GM12878 (cell line): ENCODE measurements around the gene MLPH.

Experiments used
- LARP7 ChIP-seq: fragments of 450-650 bp; IDR thresholded peaks from 2 replicates; pipeline ENCODE4 v1.6.1; 2017; ENCODE audit warnings: mild to moderate bottlenecking
- MAX ChIP-seq: IDR thresholded peaks from 2 replicates; pipeline ENCODE4 v1.6.1; 2012; ENCODE audit warnings: low read depth, low read length, improper control_type of control experiment
- PAX8 ChIP-seq: fragments of 450-650 bp; IDR thresholded peaks from 2 replicates; pipeline ENCODE4 v1.6.1; 2017; ENCODE audit warnings: mild to moderate bottlenecking, moderate library complexity
- POLR2AphosphoS5 ChIP-seq: IDR thresholded peaks from 2 replicates; pipeline ENCODE4 v1.6.1; 2011; ENCODE audit warnings: mild to moderate bottlenecking, low read length, inconsistent platforms
- SP1 ChIP-seq: IDR thresholded peaks from one replicate; pipeline ENCODE4 v1.6.1; 2011; ENCODE audit warnings: low read depth, low read length
- TF ChIP-seq, protein P1 (sequence below), 3 experiments: IDR thresholded peaks in 2 of 3; conservative IDR thresholded peaks in 1 of 3; 2 replicates each; pipeline ENCODE4 v1.5.1; 2011; ENCODE audit warnings: low read depth in 3 of 3, low read length in 3 of 3, mild to moderate bottlenecking in 3 of 3, control low read depth in 2 of 3, moderate library complexity in 2 of 3, inconsistent platforms in 1 of 3, mixed read lengths in 1 of 3; ENCODE audit not compliant: control insufficient read depth in 2 of 3, insufficient read depth in 1 of 3; ENCODE audit errors: extremely low read depth in 1 of 3

DNA sequence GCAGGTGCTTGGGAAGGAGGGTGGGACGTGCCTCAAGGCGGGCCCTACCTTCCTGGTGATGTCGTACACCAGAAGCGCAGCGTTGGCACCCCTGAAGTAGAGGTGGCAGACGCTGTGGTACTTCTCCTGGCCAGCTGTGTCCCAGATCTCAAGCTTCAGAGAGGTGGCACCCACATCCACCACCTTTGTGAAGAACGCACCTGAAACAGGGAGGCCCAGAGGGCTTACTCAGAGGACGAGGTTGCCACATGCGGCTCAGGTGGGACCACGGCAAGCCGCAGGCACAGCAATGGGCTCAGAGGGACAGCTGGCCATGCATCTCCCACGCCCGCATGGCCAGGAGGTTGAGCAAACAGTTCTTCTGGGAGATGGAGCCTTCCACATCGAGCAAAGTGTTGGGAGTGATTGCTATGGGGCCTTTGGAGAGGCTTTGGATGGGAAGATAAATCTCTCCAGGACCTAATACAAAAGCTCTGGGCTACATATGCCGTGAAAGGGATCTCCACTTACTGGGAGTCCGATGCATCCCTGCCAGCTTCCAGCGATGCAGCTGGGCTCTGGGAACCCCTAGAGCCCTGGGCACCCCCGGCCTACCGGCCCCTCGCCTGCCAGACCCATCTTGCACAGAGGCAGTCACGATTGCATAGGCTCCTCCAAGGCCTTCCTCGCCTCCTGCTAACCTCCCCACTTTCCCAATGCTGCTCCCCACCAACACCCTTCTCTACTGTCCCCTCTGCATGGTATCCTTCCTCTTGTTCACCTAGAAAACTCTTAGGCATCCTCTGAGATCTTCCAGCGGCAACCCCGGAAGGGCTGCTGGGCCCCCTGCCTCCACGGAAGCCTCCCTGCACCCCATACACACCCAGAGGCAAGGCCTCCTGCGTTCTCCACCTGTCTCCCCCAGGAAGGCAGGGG, 91.2 kb downstream of the MLPH start:
- TF ChIP-seq PAX8 = no peak
- no peak for TF ChIP-seq LARP7
- no peak for TF ChIP-seq SP1
- TF ChIP-seq POLR2AphosphoS5 = no peak
- TF ChIP-seq MAX = no peak
- TF ChIP-seq, protein P1, sequence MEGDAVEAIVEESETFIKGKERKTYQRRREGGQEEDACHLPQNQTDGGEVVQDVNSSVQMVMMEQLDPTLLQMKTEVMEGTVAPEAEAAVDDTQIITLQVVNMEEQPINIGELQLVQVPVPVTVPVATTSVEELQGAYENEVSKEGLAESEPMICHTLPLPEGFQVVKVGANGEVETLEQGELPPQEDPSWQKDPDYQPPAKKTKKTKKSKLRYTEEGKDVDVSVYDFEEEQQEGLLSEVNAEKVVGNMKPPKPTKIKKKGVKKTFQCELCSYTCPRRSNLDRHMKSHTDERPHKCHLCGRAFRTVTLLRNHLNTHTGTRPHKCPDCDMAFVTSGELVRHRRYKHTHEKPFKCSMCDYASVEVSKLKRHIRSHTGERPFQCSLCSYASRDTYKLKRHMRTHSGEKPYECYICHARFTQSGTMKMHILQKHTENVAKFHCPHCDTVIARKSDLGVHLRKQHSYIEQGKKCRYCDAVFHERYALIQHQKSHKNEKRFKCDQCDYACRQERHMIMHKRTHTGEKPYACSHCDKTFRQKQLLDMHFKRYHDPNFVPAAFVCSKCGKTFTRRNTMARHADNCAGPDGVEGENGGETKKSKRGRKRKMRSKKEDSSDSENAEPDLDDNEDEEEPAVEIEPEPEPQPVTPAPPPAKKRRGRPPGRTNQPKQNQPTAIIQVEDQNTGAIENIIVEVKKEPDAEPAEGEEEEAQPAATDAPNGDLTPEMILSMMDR (IDR thresholded peaks at IDR 0.05 in 2 of 3, conservative IDR thresholded peaks at IDR 0.05 in 1 of 3; ENCODE audit: control insufficient read depth in 2 of 3, extremely low read depth in 1 of 3, insufficient read depth in 1 of 3, low read depth in 3 of 3, low read length in 3 of 3) = no peak
